Pancreas (tissue), 10 donors: Measurements from ENCODE around the gene ZBTB12. TPM values are rescaled to one million over a fixed set of nuclear protein-coding genes. Genes with fewer than 3 reads are reported as not detected.

ENCODE experiments used
- ATAC-seq, 4 donors: fragments of 200-7000 bp; cut with Tn5 transposase; one replicate each; pipeline versions ENCODE4 v1.8.0 to v1.9.1; 2020; ENCODE audit warnings: mild to moderate bottlenecking in 4 of 4, moderate library complexity in 4 of 4
- DNase-seq, 6 donors: peaks; one replicate each; pipeline ENCODE4 v3.0.0-alpha.2; 2020
- FAIRE-seq: peaks from 2 replicates; lab custom pipeline; 2012; peaks lifted over from hg19 to GRCh38; lab: Jason Lieb, UNC
- H3K27ac ChIP-seq, 4 donors: fragments of 200-600 bp; sonication (generic); 1 replicate in 3 of 4; 2 replicates in 1 of 4; pipeline versions ENCODE4 v1.5.0 to v1.8.0; 2020
- H3K27me3 ChIP-seq, 4 donors: fragments of 200-600 bp; one replicate each; pipeline ENCODE4 v1.8.0; 2021
- H3K36me3 ChIP-seq, 3 donors: fragments of 200-600 bp; sonication (generic) in 1 of 3; one replicate each; pipeline versions ENCODE4 v1.5.0 to v1.8.0; 2020 to 2021
- H3K4me1 ChIP-seq, 3 donors: fragments of 200-600 bp; one replicate each; pipeline ENCODE4 v1.8.0; 2021
- H3K4me3 ChIP-seq, 4 donors: fragments of 200-600 bp; sonication (generic) in 2 of 4; one replicate each; pipeline versions ENCODE4 v1.5.0 to v1.8.0; 2020 to 2021
- H3K9me3 ChIP-seq, 4 donors: fragments of 200-600 bp; one replicate each; pipeline ENCODE4 v1.8.0; 2021
- CTCF ChIP-seq, 4 donors: fragments of 200-600 bp; sonication (generic) in 3 of 4; IDR thresholded peaks; one replicate each; pipeline versions ENCODE4 v1.5.0 to v1.8.0; 2021; ENCODE audit warnings: antibody characterized with exemption in 4 of 4
- WGBS, 2 donors: extraction: QIAGEN DNeasy Blood & Tissue Kit; methylation state at CpG; one replicate each; pipeline ENCODE4 v1.1.7; 2013; 5-methylcytosine and 5-hydroxymethylcytosine counted together
- intact Hi-C, 3 donors: fragments of 100-400 bp; cut with DNase I; formaldehyde crosslinking; loops; one replicate each; pipeline versions ENCODE4 v1.11.1 to v1.14.2; 2022
- polyA plus RNA-seq, 2 donors: library from polyadenylated mRNA; stranded (reverse); fragments of 200-250 nt; gene quantifications; one replicate each; pipeline ENCODE4 v1.2.3, GENCODE V29; 2013
- total RNA-seq, 6 donors: library from RNA; stranded (reverse); fragmentation: NEBNext Ultra II Directional in 4 of 6; extraction: Animal tissue kit (Norgen Biotek cat#: 25700) in 4 of 6; gene quantifications; one replicate each; pipeline versions ENCODE4 v1.2.1 to v1.2.4, GENCODE V29; 2021 to 2023
- donor health status: healthy with polysubstance abuse.
- donor health status: DM: no; HTN: no; CAD: no; lungs with moderate emphysema.
- donor health status: DM: no; HTN: no; CAD: no.
- donor health status: control.
- donor health status: control.
- donor health status: Bipolar disorder and iron deficiency.
- donor health status: DM: yes; HTN: yes; CAD: no.
- donor health status: DM: no; HTN: no; CAD: no.
- donor health status: DM: no; HTN: no; CAD: no.
- donor health status: DM: yes; HTN: yes; CAD: no.

Gene ZBTB12
- total and polyA plus RNA-seq, 8 donors = 0.60 to 4.5 (median 2.1) TPM

GRCh38 chr6:31883676-31884075 lies 18.2 kb downstream of the ZBTB12 start:
- DNase-seq = no peak
- peaks cover 5 to 57% (median 23%) of the 10 kb centered on the region in 3 donors for H3K36me3 ChIP-seq
- H3K27ac ChIP-seq = no peak overlapping the region
- H3K4me1 ChIP-seq = no peaks in the 10 kb centered on the region
- no peaks in the 10 kb centered on the region for H3K9me3 ChIP-seq
- no peak for TF ChIP-seq CTCF (IDR thresholded peaks at IDR 0.05)
- intact Hi-C loops = no loop called here
- 91 to 93% methylated on average over 12 of the region's 12 CpGs for WGBS, 2 donors
- no peak for FAIRE-seq
- no peak for ATAC-seq
- H3K27me3 ChIP-seq = no peaks in the 10 kb centered on the region
- H3K4me3 ChIP-seq = no peak overlapping the region

GRCh38 chr6:31882344-31882743 lies 19.5 kb downstream of the ZBTB12 start:
- TF ChIP-seq CTCF (IDR thresholded peaks at IDR 0.05) = no peak
- no peak for ATAC-seq
- no peaks in the 10 kb centered on the region for H3K27me3 ChIP-seq
- FAIRE-seq = no peak
- DNase-seq = peak in 1 of 6 donors; percentile 13
- H3K36me3 ChIP-seq = peaks cover 5 to 49% (median 19%) of the 10 kb centered on the region in 3 donors
- intact Hi-C loops = no loop called here
- WGBS, 2 donors = 89 to 92% methylated on average over 6 of the region's 6 CpGs
- peaks cover 0 to 6% (median 5%) of the 10 kb centered on the region in 3 donors for H3K4me1 ChIP-seq
- no peak overlapping the region for H3K27ac ChIP-seq
- no peaks in the 10 kb centered on the region for H3K9me3 ChIP-seq
- no peak overlapping the region for H3K4me3 ChIP-seq

GRCh38 chr6:31881136-31881859 lies 20.6 kb downstream of the ZBTB12 start:
- Histone ChIP-seq H3K4me1 (peaks cover 0 to 10% (median 6%) of the 10 kb centered on the region in 3 donors), H3K4me3 (no peak overlapping the region), H3K9me3 (no peaks in the 10 kb centered on the region), H3K27ac (no peak overlapping the region), H3K36me3 (peaks cover 3 to 39% (median 13%) of the 10 kb centered on the region in 3 donors), H3K27me3 (no peaks in the 10 kb centered on the region)
- no peak for ATAC-seq
- intact Hi-C loops = no loop called here
- FAIRE-seq = no peak
- no peak for DNase-seq
- 83 to 88% methylated on average over 9 of the region's 9 CpGs for WGBS, 2 donors
- no peak for TF ChIP-seq CTCF (IDR thresholded peaks at IDR 0.05)

GRCh38 chr6:31880616-31881015 lies 21.3 kb downstream of the ZBTB12 start:
- peaks cover 0 to 13% (median 6%) of the 10 kb centered on the region in 3 donors for H3K4me1 ChIP-seq
- H3K36me3 ChIP-seq = peaks cover 3 to 37% (median 13%) of the 10 kb centered on the region in 3 donors
- no peaks in the 10 kb centered on the region for H3K27me3 ChIP-seq
- ATAC-seq = no peak
- H3K9me3 ChIP-seq = no peaks in the 10 kb centered on the region
- H3K27ac ChIP-seq = no peak overlapping the region
- WGBS, 2 donors = 86 to 94% methylated on average over 10 of the region's 10 CpGs
- TF ChIP-seq CTCF (IDR thresholded peaks at IDR 0.05) = no peak
- FAIRE-seq = no peak
- no peak overlapping the region for H3K4me3 ChIP-seq
- peak in 1 of 6 donors; percentile 11 for DNase-seq
- intact Hi-C loops = no loop called here

- intact Hi-C loops = no loop called here
- H3K27ac ChIP-seq = no peak overlapping the region
- H3K4me3 ChIP-seq = no peak overlapping the region
- WGBS, 2 donors = 86 to 89% methylated on average over 9 to 10 of the region's 10 CpGs
- DNase-seq (no peak), ATAC-seq (no peak), FAIRE-seq (no peak)
- H3K9me3 ChIP-seq = no peaks in the 10 kb centered on the region
- TF ChIP-seq CTCF (IDR thresholded peaks at IDR 0.05) = no peak
- peaks cover 3 to 32% (median 13%) of the 10 kb centered on the region in 3 donors for H3K36me3 ChIP-seq
- H3K27me3 ChIP-seq = no peaks in the 10 kb centered on the region
- H3K4me1 ChIP-seq = peaks cover 0 to 18% (median 6%) of the 10 kb centered on the region in 3 donors
Measured at GRCh38 chr6:31879901-31880300, 22.0 kb downstream of the ZBTB12 start.
